ENCODE results near the gene CST6. TPM values are rescaled to one million over a fixed set of nuclear protein-coding genes. Genes with fewer than 3 reads are reported as not detected.
A peak's percentile ranks its signal among the peaks of the same experiment; 100 is the strongest.

CST6 gene
- total and polyA plus RNA-seq, 2 of the 13 experiments (the other 11 are each of a cell fraction or from before 2014, with no cell fraction given), result not detected

- TF ChIP-seq ZNF549 (CRISPR knock-in tag; IDR thresholded peaks at IDR 0.05) (no peak), AGO1 (IDR thresholded peaks at IDR 0.05; ENCODE audit: low read depth, low read length, poor library complexity, severe bottlenecking) (no peak), SOX13 (IDR thresholded peaks at IDR 0.05) (no peak), SOX13 (CRISPR knock-in tag; conservative IDR thresholded peaks at IDR 0.05 in 1 of 2, IDR thresholded peaks at IDR 0.05 in 1 of 2) (peak in 1 of 2 experiments; percentile 34; a peak in 1 of 4 replicates), POLR2A (IDR thresholded peaks at IDR 0.05; ENCODE audit: insufficient read depth in 1 of 2, low read depth in 2 of 2, low read length in 2 of 2) (peak; percentile 87 to 90), ZSCAN31 (CRISPR knock-in tag; IDR thresholded peaks at IDR 0.05; ENCODE audit: low read depth) (peak; percentile 61), CERS6 (CRISPR knock-in tag; IDR thresholded peaks at IDR 0.05) (no peak), ATF6 (CRISPR knock-in tag; conservative IDR thresholded peaks at IDR 0.05) (no peak), ZNF253 (CRISPR knock-in tag; IDR thresholded peaks at IDR 0.05; ENCODE audit: borderline replicate concordance) (no peak; the same call in 1 of the 2 replicates), DMTF1 (CRISPR knock-in tag; IDR thresholded peaks at IDR 0.05) (0 out of 2 replicates have a peak, but pooled peaks have one; percentile 44), THYN1 (CRISPR knock-in tag; IDR thresholded peaks at IDR 0.05; ENCODE audit: borderline replicate concordance, low read depth) (no peak), FOXA3 (CRISPR knock-in tag; IDR thresholded peaks at IDR 0.05) (peak; percentile 56), HMGXB3 (CRISPR knock-in tag; IDR thresholded peaks at IDR 0.05; ENCODE audit: borderline replicate concordance) (peak; percentile 46; the same call in 1 of the 2 replicates), ZBTB21 (CRISPR knock-in tag; IDR thresholded peaks at IDR 0.05) (no peak), ZNF225 (CRISPR knock-in tag; IDR thresholded peaks at IDR 0.05) (peak; percentile 78), ZNF446 (CRISPR knock-in tag; IDR thresholded peaks at IDR 0.05) (no peak; the same call in 1 of the 2 replicates), MED1 (CRISPR knock-in tag; IDR thresholded peaks at IDR 0.05) (peak; percentile 75), DDIT3 (CRISPR knock-in tag; IDR thresholded peaks at IDR 0.05) (no peak), ZNF337 (CRISPR knock-in tag; IDR thresholded peaks at IDR 0.05; ENCODE audit: borderline replicate concordance, low read depth) (0 out of 2 replicates have a peak, but pooled peaks have one; percentile 39), ZNF7 (CRISPR knock-in tag; IDR thresholded peaks at IDR 0.05) (no peak)
Observed at GRCh38 chr11:66001942-66002647, 9.7 kb upstream of the CST6 start, which contains the start of the genes BANF1 and EIF1AD (continued).

All from HepG2 (cell line).